HG02870 (cell line): ENCODE results near the gene PMEPA1.
A peak's percentile ranks its signal among the peaks of the same experiment; 100 is the strongest.

Source experiments
- ATAC-seq: cut with Tn5 transposase; IDR thresholded peaks from one replicate; pipeline ENCODE4 v1.9.1; 2021; ENCODE audit warnings: mild to moderate bottlenecking, moderate library complexity; ENCODE audit not compliant: unreplicated experiment

Gene PMEPA1

GRCh38 chr20:57612916-57613315 is 96.9 kb downstream of the PMEPA1 start:
- no peak for ATAC-seq

GRCh38 chr20:57612436-57612835 is 97.4 kb downstream of the PMEPA1 start:
- ATAC-seq: no peak

GRCh38 chr20:57611586-57612311 is 98.1 kb downstream of the PMEPA1 start:
- no peak for ATAC-seq

GRCh38 chr20:57610261-57610952 is 99.4 kb downstream of the PMEPA1 start:
- ATAC-seq: no peak

- ATAC-seq: no peak
These were observed 100.0 kb downstream of the PMEPA1 start for GRCh38 chr20:57609842-57610167.

- ATAC-seq: no peak
These were observed 100.6 kb downstream of the PMEPA1 start for GRCh38 chr20:57609086-57609841.

- ATAC-seq: no peak
These were observed 101.3 kb downstream of the PMEPA1 start for GRCh38 chr20:57608516-57608915.

- ATAC-seq: no peak
These were observed 103.9 kb downstream of the PMEPA1 start for GRCh38 chr20:57605878-57606277.

GRCh38 chr20:57605045-57605444 is 104.8 kb downstream of the PMEPA1 start:
- no peak for ATAC-seq

GRCh38 chr20:57603120-57603519 is 106.7 kb downstream of the PMEPA1 start:
- ATAC-seq: no peak

GRCh38 chr20:57601737-57602136 is 108.1 kb downstream of the PMEPA1 start:
- ATAC-seq: no peak

- ATAC-seq: no peak
These were observed 108.6 kb downstream of the PMEPA1 start for GRCh38 chr20:57601211-57601570.

- ATAC-seq: peak; percentile 62
These were observed 109.2 kb downstream of the PMEPA1 start for GRCh38 chr20:57600320-57601210.

GRCh38 chr20:57598491-57598890 is 111.3 kb downstream of the PMEPA1 start:
- no peak for ATAC-seq
